Measurements from ENCODE around the gene ITPRIP.
A peak's percentile ranks its signal among the peaks of the same experiment; 100 is the strongest.

The ITPRIP gene

DNA sequence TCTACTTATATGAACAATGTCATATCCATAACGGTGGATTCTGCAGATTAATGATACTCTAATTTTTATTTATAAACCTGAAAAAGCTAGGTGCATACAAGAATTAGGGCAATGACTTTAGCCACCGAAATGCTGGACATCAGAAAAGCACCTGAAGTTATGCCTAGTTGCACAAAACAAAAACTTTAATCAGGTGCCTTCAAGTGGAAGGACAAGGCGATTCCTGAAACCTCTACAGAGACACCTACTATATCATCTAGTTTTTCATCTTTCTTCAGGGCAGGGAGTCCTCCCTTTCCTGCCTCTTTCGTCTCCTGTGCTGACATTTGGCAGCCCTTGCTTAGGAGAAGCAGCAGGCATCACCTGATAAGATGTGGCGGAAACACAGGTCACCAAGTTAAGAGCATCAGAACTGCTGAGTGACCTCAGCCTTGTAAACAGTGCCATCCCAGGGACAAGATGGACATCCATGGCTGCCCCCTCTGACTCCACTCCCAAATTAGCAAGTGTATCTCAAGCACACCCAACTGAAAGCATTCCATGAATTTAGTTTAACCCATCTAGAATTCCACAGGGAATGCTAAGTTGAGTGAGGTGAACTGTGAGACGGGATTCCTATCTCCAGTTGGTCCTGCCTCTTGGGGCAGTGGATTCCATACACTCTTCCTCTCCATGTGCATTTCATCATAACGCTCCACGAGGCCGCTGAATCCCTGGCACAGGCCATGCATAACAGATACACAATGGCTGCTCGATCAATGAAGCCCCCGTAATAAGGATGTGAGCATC is 5.8 kb downstream of the ITPRIP start:
- DNase-seq (ENCODE audit: low spot score): no peak
- ChIA-PET CTCF (no interaction called here), POLR2A (ENCODE audit: low non-redundant PET) (no interaction called here)
- H3K27ac ChIP-seq: peak overlapping the region; percentile 67
- TF ChIP-seq, protein P1, sequence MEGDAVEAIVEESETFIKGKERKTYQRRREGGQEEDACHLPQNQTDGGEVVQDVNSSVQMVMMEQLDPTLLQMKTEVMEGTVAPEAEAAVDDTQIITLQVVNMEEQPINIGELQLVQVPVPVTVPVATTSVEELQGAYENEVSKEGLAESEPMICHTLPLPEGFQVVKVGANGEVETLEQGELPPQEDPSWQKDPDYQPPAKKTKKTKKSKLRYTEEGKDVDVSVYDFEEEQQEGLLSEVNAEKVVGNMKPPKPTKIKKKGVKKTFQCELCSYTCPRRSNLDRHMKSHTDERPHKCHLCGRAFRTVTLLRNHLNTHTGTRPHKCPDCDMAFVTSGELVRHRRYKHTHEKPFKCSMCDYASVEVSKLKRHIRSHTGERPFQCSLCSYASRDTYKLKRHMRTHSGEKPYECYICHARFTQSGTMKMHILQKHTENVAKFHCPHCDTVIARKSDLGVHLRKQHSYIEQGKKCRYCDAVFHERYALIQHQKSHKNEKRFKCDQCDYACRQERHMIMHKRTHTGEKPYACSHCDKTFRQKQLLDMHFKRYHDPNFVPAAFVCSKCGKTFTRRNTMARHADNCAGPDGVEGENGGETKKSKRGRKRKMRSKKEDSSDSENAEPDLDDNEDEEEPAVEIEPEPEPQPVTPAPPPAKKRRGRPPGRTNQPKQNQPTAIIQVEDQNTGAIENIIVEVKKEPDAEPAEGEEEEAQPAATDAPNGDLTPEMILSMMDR (conservative IDR thresholded peaks at IDR 0.05; ENCODE audit: low read depth): no peak

DNA sequence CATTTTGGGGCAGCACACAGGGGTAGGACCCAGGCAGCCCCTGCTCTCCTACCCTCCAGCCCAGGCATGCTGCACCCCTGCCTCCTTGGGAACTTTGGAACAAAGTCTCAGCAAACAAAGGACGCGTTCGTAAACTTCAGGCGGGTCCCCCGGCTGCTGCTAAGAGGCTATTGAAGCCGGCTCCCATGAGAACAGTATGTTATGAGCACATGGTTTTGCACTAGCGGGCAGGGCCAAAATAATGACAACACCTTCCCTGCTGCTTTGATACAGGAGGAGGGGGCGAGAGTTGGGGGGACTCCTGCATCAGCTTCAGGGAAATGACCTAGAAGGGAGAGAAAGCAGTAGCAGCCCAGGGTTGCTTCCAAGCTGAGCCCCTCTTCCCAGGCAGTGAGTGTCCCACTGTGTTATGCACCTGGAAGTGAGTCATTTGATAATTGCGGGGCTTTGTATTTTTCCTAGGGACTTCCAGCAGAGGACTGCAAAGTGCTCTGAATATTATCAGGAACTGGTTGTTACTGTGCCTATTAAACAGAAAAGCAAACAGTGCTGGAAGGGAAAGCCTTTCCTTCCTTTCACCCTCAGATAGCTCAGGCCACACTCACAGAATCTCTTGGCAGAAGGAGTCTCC is 6.9 kb downstream of the ITPRIP start:
- ChIA-PET CTCF (interaction anchor here (1.3 to 1.5 kb wide), 2 partner anchors 18 to 20 kb away, joined by 3 to 4 read pairs; no protein-coding TSS in a partner anchor), POLR2A (ENCODE audit: low non-redundant PET) (interaction anchor here (1.4 kb wide), 1 partner anchor 10 kb away, joined by 7 read pairs; no protein-coding TSS in a partner anchor)
- peak; percentile 55 for DNase-seq (ENCODE audit: low spot score)
- peak overlapping the region; percentile 99 for H3K27ac ChIP-seq
- TF ChIP-seq, protein P1 (conservative IDR thresholded peaks at IDR 0.05; ENCODE audit: low read depth): no peak

DNA sequence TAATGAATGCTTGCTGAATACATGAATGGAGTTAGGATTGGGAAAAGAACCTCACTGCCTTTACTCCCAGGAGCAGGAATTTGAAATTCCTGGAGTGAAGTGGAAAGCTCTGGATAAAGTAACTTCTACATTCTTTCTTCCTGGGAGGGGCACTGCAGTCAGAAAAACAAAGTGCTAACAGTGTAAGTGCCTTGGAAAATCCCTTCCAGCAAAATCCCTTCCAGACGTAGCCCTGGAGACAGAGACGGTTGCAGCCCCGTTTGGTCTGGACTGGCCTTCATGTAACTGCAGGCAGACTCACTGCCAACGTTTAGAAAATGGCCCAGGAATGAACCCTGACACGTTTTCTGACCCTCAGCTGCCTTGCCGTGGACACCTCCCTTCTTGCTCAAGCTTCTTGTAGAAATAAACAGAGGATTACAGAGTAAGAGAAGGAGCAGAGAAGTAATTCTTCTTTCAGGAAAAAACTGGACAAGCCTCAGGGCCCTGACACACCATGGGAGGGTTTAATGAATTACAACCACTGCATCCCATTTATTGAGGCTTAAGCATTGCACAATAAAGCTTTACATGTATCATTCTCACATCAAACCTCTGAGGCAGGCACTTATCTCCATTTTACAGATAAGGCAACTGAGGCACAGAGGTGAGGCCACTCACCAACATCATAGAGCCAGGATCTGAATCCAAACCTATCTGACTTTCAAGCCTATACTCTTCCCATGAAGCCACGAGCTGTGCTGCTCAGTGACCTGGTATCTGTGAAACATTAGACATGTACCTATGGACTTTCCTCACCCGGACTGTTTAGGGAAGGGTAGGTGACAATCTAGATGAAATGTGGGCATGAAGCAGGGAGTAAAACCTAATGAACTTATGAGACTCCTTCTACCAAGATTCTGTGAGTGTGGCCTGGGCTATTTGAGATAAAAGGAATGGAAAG is 7.8 kb downstream of the ITPRIP start:
- peak; percentile 60 for DNase-seq (ENCODE audit: low spot score)
- CTCF ChIA-PET: interaction anchor here (0.6 to 2.1 kb wide), 6 partner anchors 19 to 314 kb away, joined by 3 to 5 read pairs (median 4); no protein-coding TSS in a partner anchor
- POLR2A ChIA-PET (ENCODE audit: low non-redundant PET): interaction anchor here (1.4 kb wide), 1 partner anchor 9 kb away, joined by 7 read pairs; no protein-coding TSS in a partner anchor
- TF ChIP-seq, protein P1 (conservative IDR thresholded peaks at IDR 0.05; ENCODE audit: low read depth): no peak
- peak overlapping the region; percentile 99 for H3K27ac ChIP-seq

DNA sequence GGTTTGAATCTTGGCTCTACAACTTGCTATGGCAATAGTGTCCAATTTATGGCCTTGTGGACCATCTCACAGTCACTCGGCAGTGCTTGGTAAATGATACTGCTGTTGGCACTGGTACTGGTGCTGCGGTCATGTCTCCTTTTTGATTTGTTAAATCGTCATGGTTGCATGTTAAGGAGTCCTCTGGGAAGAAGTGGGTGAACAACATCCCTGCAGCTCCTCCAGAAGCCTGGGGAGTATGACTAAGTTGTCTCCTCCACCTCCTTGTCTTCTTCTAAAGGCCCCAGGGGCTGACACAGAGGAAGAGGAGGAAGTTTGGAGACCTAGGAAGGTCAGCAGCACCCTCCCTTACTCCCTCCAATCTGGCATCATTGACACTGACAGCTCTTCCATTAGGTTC is 8.5 kb downstream of the ITPRIP start:
- CTCF ChIA-PET: interaction anchor here (1.0 to 2.1 kb wide), 5 partner anchors 20 to 55 kb away, joined by 3 to 5 read pairs (median 4); no protein-coding TSS in a partner anchor
- no peak for DNase-seq (ENCODE audit: low spot score)
- TF ChIP-seq, protein P1 (conservative IDR thresholded peaks at IDR 0.05; ENCODE audit: low read depth): no peak
- H3K27ac ChIP-seq: peak overlapping the region; percentile 99
- POLR2A ChIA-PET (ENCODE audit: low non-redundant PET): interaction anchor here (1.4 kb wide), 1 partner anchor 8 kb away, joined by 7 read pairs; no protein-coding TSS in a partner anchor

DNA sequence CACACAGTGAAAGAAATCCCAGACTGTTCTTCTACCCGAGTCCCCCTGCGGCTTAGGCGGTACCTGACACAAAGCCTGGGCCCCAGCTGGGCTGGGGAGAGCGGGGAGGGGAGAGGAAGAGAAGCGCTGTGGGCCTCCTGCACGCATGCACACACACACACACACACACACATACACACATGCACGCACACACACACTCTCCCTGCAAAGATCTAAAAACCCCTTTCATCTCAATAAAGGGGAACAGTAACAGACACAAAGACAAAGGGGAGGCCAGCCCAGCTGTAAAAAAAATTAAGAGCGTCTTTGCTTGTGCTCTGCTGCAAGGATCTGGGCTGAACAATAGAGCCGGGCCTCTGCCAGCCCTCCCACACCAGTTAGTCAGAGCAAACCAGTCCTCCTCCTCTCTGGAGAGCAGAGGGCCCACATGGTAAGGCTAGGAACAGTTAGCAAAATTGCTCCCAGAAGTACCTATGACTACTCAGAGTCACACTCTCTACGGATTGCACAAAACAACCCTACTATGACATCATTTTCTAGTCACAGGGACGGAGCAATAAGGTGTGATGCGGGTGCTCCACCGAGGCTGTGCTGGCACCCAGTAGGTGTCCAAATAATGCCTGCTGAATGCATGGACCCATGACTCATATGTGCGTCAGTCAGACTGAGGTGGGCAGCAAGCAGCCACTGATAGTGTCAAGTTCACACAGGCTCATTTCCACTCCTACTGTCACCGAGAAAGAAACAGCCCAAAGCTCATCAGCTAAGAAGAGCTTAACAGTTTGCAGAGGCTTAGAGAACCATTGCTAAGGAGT is 9.2 kb downstream of the ITPRIP start:
- ChIA-PET CTCF (interaction anchor here (1.2 to 2.1 kb wide), 2 partner anchors 38 to 54 kb away, joined by 4 to 5 read pairs; no protein-coding TSS in a partner anchor), POLR2A (ENCODE audit: low non-redundant PET) (no interaction called here)
- H3K27ac ChIP-seq: peak overlapping the region; percentile 99
- peak; percentile 87 for DNase-seq (ENCODE audit: low spot score)
- TF ChIP-seq, protein P1 (conservative IDR thresholded peaks at IDR 0.05; ENCODE audit: low read depth): no peak

Data from RWPE1 (cell line).